ENCODE results near the gene TPPP.

Gene TPPP

DNA sequence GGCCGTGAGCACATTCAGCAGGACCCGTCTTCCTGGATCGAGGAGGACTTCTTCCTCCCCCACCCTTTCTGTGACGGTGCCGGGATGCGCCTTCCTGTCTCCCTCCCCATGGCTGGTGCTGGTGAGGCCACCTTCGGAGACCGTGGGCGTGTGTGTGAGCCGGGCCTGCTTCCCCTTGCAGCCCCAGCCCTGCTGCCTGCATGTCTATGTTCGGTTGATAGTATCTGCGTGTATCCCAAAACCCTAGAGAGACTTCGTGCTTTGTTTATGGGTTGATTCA is 68.3 kb downstream of the TPPP start:
- DNase-seq (ENCODE audit: low spot score): no peak

DNA sequence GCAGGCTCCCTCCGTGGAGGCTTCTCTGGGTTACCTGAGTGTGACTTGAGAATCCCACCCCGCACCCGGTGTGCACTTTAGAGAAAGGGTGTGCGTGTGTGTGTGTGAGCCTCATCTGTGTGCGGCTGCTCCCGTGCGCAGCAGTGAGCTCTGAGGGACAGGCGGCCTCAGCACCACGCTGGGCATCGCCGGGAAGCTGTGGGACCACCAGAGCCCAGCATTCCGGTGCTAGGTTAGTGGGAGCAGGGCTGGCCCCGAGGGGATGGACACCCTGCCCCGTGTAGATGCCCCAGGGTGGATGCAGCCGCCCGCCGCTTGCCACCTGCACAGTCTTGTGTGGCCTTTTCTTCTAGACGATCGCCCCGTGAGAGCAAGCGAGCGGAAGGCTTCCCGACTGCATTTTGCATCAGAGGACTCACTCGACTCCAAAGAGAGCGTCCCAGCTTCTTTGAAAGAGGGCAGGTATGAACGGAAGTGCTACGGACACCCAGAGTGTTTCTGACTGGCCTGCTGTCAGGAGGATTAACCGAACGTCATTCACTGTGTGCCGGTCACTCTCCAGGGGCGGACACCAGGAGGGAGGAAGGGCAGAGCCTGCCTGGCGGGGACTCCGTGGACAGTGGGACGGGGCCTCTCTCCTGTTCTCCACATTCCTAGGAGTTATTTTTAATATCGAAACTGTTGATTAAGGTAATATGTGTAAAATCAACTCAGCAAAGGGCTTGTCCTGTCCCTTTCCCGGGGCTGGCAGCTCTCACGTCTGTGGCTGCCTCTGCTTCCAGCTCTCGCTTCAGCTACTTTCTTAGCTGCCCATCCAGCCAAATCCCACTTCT is 68.8 kb downstream of the TPPP start:
- no peak for DNase-seq (ENCODE audit: low spot score)

DNA sequence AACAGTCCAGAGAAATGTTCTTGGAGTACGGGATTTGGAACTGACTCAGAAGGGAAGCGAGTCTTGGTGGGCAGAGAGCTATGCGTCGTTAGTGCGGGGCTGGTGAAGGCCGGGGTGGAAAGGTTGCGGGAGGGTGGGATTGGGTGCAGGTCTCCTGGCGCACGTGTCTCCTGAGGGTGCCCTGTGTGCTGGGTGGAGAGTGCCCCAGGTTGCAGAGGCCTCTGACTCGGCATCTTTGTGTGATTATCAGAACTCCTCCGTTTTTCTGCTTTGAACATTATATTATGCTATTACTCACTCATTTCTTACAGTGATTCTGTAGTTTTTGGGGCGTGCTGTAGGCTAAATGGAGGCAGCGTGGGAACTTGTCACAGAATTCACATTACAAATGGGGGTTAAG is 69.6 kb downstream of the TPPP start:
- no peak for DNase-seq (ENCODE audit: low spot score)

DNA sequence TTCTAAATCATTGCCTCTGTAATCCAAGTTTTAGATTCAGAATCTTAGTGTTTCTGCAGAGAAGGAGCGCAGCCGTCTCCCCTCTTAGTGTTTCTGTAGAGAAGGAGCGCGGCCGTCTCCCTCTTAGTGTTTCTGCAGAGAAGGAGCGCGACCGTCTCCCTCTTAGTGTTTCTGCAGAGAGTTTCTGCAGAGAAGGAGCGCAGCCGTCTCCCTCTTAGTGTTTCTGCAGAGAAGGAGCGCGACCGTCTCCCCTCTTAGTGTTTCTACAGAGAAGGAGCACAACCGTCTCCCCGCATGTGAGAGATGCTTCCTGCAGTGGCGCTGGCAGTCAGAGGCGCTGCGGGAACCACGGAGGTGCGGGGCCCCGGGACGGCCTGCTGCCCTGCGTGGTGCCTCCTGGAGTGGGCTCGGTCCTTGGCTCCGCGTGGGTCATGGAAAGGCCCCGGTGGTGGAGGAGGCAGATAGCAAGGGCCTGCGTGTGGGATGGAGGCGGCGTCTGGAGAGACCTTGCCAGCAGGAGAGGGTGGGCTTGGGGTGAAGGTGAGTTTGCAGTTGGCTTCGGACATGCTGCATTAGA is 70.1 kb downstream of the TPPP start:
- no peak for DNase-seq (ENCODE audit: low spot score)

GRCh38 chr5:622359-622758 is 70.8 kb downstream of the TPPP start:
- no peak for DNase-seq (ENCODE audit: low spot score)

- no peak for DNase-seq (ENCODE audit: low spot score)
Observed at GRCh38 chr5:621341-621761, 71.8 kb downstream of the TPPP start.

- no peak for DNase-seq (ENCODE audit: low spot score)
Observed at GRCh38 chr5:620586-621180, 72.5 kb downstream of the TPPP start.

DNA sequence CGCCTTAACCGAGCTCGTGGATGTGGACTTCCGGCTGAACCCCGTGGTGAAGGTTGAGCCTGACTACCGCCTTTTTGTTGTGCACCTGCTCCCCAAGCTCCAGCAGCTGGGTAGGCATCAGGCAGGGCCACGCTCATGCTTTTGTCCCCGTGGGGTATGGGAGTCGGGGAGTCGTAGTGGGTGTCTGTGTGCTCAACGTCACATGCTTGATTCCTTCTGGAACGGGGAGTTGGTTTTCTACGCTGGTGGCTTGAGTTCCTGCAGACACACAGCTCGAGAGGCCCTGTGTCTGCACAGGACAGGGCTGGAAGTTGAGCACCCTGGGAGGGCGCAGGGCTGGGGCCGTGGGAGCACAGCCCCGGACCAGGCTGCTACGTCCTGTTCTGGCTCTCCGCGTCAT is 73.0 kb downstream of the TPPP start:
- DNase-seq (ENCODE audit: low spot score): no peak

- DNase-seq (ENCODE audit: low spot score): no peak
Observed at GRCh38 chr5:619444-619843, 73.7 kb downstream of the TPPP start.

- DNase-seq (ENCODE audit: low spot score): no peak
Observed at GRCh38 chr5:618450-618849, 74.7 kb downstream of the TPPP start.

DNA sequence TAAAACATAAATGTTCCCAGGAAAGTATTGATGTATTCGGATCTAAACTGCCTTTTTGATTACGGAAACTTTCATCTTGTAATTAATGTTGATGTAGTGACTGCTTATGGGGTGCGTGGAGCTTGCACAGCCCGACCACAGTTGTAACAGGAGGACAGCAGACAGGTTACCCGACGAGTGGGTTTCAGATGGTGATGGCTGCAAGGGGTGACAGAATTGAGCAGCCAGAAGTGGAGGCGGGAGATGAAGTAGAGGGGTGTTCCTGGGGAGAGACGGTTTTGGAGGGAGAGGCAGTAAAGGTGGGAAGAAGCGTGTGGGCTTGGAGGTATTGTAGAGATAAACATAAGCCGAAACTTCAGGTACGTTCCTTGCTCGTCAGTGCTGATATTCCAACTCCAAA is 75.3 kb downstream of the TPPP start:
- no peak for DNase-seq (ENCODE audit: low spot score)

GRCh38 chr5:616484-617039 is 76.6 kb downstream of the TPPP start:
- DNase-seq (ENCODE audit: low spot score): no peak

GRCh38 chr5:612498-613424 is 80.4 kb downstream of the TPPP start:
- DNase-seq (ENCODE audit: low spot score): peak; percentile 40

DNA sequence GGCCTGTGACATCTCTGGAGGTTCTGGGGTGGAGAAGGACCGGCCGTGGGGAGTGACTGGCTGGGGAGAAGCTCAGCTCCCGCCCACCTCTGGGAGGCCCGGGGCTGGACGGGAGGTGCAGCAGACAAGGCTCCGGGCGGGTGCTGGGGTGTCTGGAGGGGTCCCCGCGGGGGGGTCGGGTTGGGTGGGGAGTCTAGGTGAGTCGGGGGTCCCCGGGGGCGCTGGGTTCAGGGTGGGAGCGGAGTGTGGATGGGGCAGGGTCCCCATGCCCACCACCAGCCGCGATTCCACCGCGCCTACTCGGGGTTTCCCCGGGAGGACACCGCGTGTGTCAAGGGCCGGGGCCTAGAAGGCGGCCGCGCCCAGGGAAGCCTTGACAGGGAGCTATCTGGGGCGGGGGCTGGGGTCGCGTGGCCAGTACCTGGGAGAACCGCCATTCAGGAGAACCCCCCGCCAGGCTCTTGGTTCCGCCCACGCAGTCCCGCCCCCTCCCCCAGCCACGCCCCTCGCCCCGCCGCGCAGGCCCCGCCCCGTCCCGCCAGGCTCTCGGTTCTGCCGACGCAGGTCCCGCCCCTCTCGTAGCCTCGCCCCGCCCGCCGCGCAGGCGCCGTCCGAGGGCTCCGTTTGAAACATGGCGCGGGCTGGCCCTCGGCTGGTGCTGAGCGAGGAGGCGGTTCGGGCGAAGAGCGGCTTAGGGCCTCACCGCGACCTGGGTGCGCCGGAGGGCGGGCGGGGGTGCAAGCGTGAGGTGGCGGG is 81.2 kb downstream of the TPPP start, which contains the start of gene CEP72:
TSS of gene CEP72 (plus strand) at position 610 of the 756 bp plus-strand sequence. CDS start at position 632, 22 bp downstream.
- peak; percentile 99 for DNase-seq (ENCODE audit: low spot score)

DNA sequence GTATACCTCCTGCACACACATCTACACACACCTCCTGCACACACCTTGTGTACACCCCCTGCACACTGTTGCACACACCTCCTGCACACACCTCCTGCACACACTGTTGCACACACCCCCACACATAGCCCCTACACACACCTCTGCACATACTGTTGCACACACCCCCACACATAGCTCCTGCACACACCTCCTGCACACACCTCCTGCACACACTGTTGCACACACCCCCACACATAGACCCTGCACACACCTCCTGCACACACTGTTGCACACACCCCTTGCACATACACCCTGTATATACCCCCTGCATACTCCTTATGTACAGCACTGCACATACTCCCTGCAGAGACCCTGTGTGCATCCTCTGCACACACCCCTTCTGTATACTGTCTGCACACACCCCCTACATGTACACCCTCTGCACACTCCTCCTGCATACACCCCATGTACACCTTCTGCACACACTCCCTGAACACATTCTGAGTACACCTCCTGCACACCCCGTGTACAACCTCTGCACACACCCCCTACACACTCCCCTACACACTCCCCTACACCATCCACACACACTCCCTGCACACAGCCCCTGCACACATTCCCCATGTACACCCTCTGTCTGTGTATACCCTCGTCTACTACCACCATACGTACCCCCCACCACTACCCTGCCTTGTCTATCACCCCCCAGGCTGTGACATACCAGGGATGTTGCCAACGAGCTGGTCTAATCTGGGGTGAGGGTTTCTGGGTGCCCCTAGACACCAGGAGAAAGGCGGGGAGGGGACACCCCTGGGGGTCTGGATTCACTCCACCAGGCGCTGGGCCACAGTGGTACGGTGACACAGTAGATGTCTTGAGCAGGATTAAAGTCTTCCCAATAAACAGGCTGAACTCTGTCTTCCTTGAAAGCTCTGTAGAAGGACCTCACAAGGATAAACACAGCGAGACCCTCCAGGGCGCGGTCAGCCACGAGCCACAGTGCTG is 82.1 kb downstream of the TPPP start:
- DNase-seq (ENCODE audit: low spot score): no peak

GRCh38 chr5:610011-610743 is 83.0 kb downstream of the TPPP start:
- no peak for DNase-seq (ENCODE audit: low spot score)

All from iPS-NIHi11 (cell line).